H1 (cell line): ENCODE data around the gene RYR3. TPM values are rescaled to one million over a fixed set of nuclear protein-coding genes. Genes with fewer than 3 reads are reported as not detected.

Experiments
- EP300 ChIP-seq, 2 experiments: IDR thresholded peaks; 1 replicate in 1 of 2; 2 replicates in 1 of 2; pipeline ENCODE4 v1.6.1; 2011 to 2012; ENCODE audit warnings: low read depth in 2 of 2, low read length in 2 of 2, mild to moderate bottlenecking in 2 of 2, borderline replicate concordance in 1 of 2, inconsistent platforms in 1 of 2, moderate library complexity in 1 of 2
- polyA plus RNA-seq, 7 experiments: library from polyadenylated mRNA; depleted of rRNA in 3 of 7; stranded (reverse) in 5 of 7; unstranded in 2 of 7; fragments of >200 nt in 5 of 7; fragments of 200-250 nt in 2 of 7; gene quantifications; 1 replicate in 5 of 7; 2 replicates in 1 of 7; 4 replicates in 1 of 7; pipeline versions ENCODE4 v1.2.1 to v1.2.3, GENCODE V29; 2011 to 2013; ENCODE audit warnings: missing spikeins in 2 of 7, mixed read lengths in 2 of 7
- total RNA-seq: library from RNA; stranded (reverse); fragmentation: NEBNext Ultra II Directional; extraction: Animal tissue kit (Norgen Biotek cat#: 25700); gene quantifications from 2 replicates; pipeline ENCODE4 v1.2.1, GENCODE V29; 2021

RYR3 gene
- total and polyA plus RNA-seq, 2 of the 8 experiments (the other 6 are each of a cell fraction or from before 2014, with no cell fraction given), result 0.33 to 3.4 TPM

DNA sequence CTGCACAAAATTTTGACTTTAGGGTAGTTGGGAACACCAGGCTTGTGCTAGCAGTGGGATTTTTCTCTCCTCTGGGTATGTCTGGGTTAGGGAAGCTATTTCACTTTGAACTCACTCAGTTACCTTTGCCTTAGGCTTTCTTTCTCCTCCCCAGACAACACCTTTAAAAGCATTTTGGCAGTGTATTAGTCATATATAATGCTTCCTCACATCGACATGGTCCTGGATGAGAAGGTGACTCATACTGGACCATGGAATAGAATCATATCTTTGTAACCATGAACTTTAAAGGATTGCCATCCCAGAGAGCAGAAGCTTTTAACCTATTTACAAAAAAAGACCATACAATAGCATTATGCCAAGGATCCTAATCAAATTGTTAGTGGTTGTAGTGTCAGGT, 2.7 kb downstream of the RYR3 start (continued):
- TF ChIP-seq EP300 (IDR thresholded peaks at IDR 0.05; ENCODE audit: borderline replicate concordance in 1 of 2, low read depth in 2 of 2, low read length in 2 of 2), result no peak
